Transverse colon (tissue), 4 donors: ENCODE results near the gene SHOX.
"Not testable (repeated sequence)": the region's sequence is repeated elsewhere in the genome, so short reads cannot be mapped to it uniquely, and the experiment has no call there.

ENCODE experiments used
- CTCF ChIP-seq, 5 experiments: fragments of 200-600 bp in 3 of 5; fragments of 450-650 bp in 2 of 5; sonication (generic) in 3 of 5; IDR thresholded peaks; 1 replicate in 2 of 5; 2 replicates in 3 of 5; pipeline ENCODE4 v1.5.1; 2016 to 2017; ENCODE audit warnings: antibody characterized with exemption in 5 of 5, inconsistent platforms in 3 of 5, mild to moderate bottlenecking in 2 of 5, moderate library complexity in 1 of 5
- POLR2A ChIP-seq: fragments of 450-650 bp; IDR thresholded peaks from one replicate; pipeline ENCODE4 v1.6.1; 2016; ENCODE audit warnings: antibody characterized with exemption, mild to moderate bottlenecking, moderate library complexity
- POLR2AphosphoS5 ChIP-seq, 3 donors: sonication (generic); formaldehyde crosslinking; IDR thresholded peaks; one replicate each; pipeline ENCODE4 v1.6.1; 2016; ENCODE audit warnings: antibody characterized with exemption in 3 of 3

GRCh38 chrX:622802-623201, 7.8 kb upstream of the SHOX start:
- TF ChIP-seq CTCF (IDR thresholded peaks at IDR 0.05); POLR2AphosphoS5 (IDR thresholded peaks at IDR 0.05); POLR2A: not testable (repeated sequence)
